H9 (cell line): ENCODE measurements around the gene AFAP1L1. TPM values are rescaled to one million over a fixed set of nuclear protein-coding genes. Genes with fewer than 3 reads are reported as not detected.

Source experiments
- DNase-seq: peaks from one replicate; pipeline ENCODE4 v3.0.0-alpha.2; 2017
- H2AFZ ChIP-seq: one replicate; pipeline ENCODE4 v1.6.1; 2013; ENCODE audit warnings: mild to moderate bottlenecking, low read length, control low read depth, moderate library complexity
- H2AK5ac ChIP-seq: 2 replicates; pipeline ENCODE4 v1.6.1; 2013; ENCODE audit warnings: low read length, control low read depth, mixed read lengths; ENCODE audit not compliant: insufficient read length
- H2BK120ac ChIP-seq: one replicate; pipeline ENCODE4 v1.6.1; 2013; ENCODE audit warnings: low read depth, mild to moderate bottlenecking, low read length, control low read depth, inconsistent platforms; ENCODE audit not compliant: poor library complexity, severe bottlenecking
- H2BK12ac ChIP-seq: 2 replicates; pipeline ENCODE4 v1.6.1; 2013; ENCODE audit warnings: low read length, control low read depth, mixed read lengths, low read depth; ENCODE audit not compliant: insufficient read length
- H2BK15ac ChIP-seq: 2 replicates; pipeline ENCODE4 v1.6.1; 2013; ENCODE audit warnings: low read depth, low read length, control low read depth
- H2BK20ac ChIP-seq: one replicate; pipeline ENCODE4 v1.6.1; 2013; ENCODE audit warnings: low read depth, mild to moderate bottlenecking, low read length, control low read depth, inconsistent platforms; ENCODE audit not compliant: poor library complexity, severe bottlenecking
- H2BK5ac ChIP-seq: 2 replicates; pipeline ENCODE4 v1.6.1; 2013; ENCODE audit warnings: low read length, control low read depth, mixed read lengths; ENCODE audit not compliant: insufficient read length
- H3K14ac ChIP-seq: 2 replicates; pipeline ENCODE4 v1.6.1; 2013; ENCODE audit warnings: low read length, control low read depth; ENCODE audit not compliant: insufficient read depth
- H3K18ac ChIP-seq: 2 replicates; pipeline ENCODE4 v1.6.1; 2013; ENCODE audit warnings: low read depth, mild to moderate bottlenecking, mixed read lengths, low read length, control low read depth; ENCODE audit not compliant: insufficient read length
- H3K23ac ChIP-seq: 2 replicates; pipeline ENCODE4 v1.6.1; 2013; ENCODE audit warnings: low read length, control low read depth, mixed read lengths, low read depth; ENCODE audit not compliant: insufficient read length
- H3K23me2 ChIP-seq: 2 replicates; pipeline ENCODE4 v1.6.1; 2013; ENCODE audit warnings: low read depth, mild to moderate bottlenecking, mixed read lengths, low read length, control low read depth; ENCODE audit not compliant: insufficient read length, poor library complexity, severe bottlenecking
- H3K27ac ChIP-seq: 2 replicates; pipeline ENCODE4 v1.5.1; 2013; ENCODE audit warnings: low read length, control low read depth, mixed read lengths, low read depth; ENCODE audit not compliant: insufficient read length
- H3K27me3 ChIP-seq: 2 replicates; pipeline ENCODE4 v1.6.1; 2013; ENCODE audit warnings: low read length, control low read depth, inconsistent platforms; ENCODE audit not compliant: insufficient read depth
- H3K4ac ChIP-seq: 2 replicates; pipeline ENCODE4 v1.6.1; 2013; ENCODE audit warnings: low read depth, mild to moderate bottlenecking, control low read depth, inconsistent platforms, low read length, moderate library complexity
- H3K4me1 ChIP-seq: 2 replicates; pipeline ENCODE4 v1.6.1; 2013; ENCODE audit warnings: low read length, control low read depth, inconsistent platforms; ENCODE audit not compliant: insufficient read depth
- H3K4me2 ChIP-seq: 2 replicates; pipeline ENCODE4 v1.6.1; 2013; ENCODE audit warnings: low read length, control low read depth, mixed read lengths; ENCODE audit not compliant: insufficient read length, insufficient read depth
- H3K56ac ChIP-seq: 2 replicates; pipeline ENCODE4 v1.6.1; 2013; ENCODE audit warnings: low read depth, mild to moderate bottlenecking, mixed read lengths, low read length, control low read depth; ENCODE audit not compliant: insufficient read length
- H3K79me1 ChIP-seq: 2 replicates; pipeline ENCODE4 v1.6.1; 2013; ENCODE audit warnings: low read depth, mild to moderate bottlenecking, moderate library complexity, low read length, control low read depth, inconsistent platforms; ENCODE audit not compliant: insufficient read depth, poor library complexity, severe bottlenecking
- H3K79me2 ChIP-seq: 2 replicates; pipeline ENCODE4 v1.6.1; 2013; ENCODE audit warnings: low read length, control low read depth, inconsistent platforms; ENCODE audit not compliant: insufficient read depth
- H3K9ac ChIP-seq: 2 replicates; pipeline ENCODE4 v1.6.1; 2013; ENCODE audit warnings: low read length, control low read depth, mixed read lengths; ENCODE audit not compliant: insufficient read length; ENCODE audit errors: extremely low read depth
- H3K9me3 ChIP-seq: one replicate; pipeline ENCODE4 v1.6.1; 2013; ENCODE audit warnings: low read depth, low read length, inconsistent platforms; ENCODE audit not compliant: control insufficient read depth
- H3T11ph ChIP-seq: one replicate; pipeline ENCODE4 v1.6.1; 2013; ENCODE audit warnings: mild to moderate bottlenecking, low read length, control low read depth, inconsistent platforms
- H4K20me1 ChIP-seq: one replicate; pipeline ENCODE4 v1.6.1; 2013; ENCODE audit not compliant: control insufficient read depth, insufficient read length, insufficient read depth
- H4K5ac ChIP-seq: 2 replicates; pipeline ENCODE4 v1.6.1; 2013; ENCODE audit warnings: low read depth, mild to moderate bottlenecking, mixed read lengths, low read length, control low read depth; ENCODE audit not compliant: insufficient read length
- H4K8ac ChIP-seq: replicated peaks from 2 replicates; pipeline ENCODE4 v1.6.1; 2013; ENCODE audit warnings: low read length, control low read depth, mixed read lengths, low read depth; ENCODE audit not compliant: insufficient read length
- H4K91ac ChIP-seq: 2 replicates; pipeline ENCODE4 v1.6.1; 2013; ENCODE audit warnings: low read depth, mild to moderate bottlenecking, moderate library complexity, mixed read lengths, low read length, control low read depth; ENCODE audit not compliant: insufficient read length
- H3K27ac Mint-ChIP-seq, 3 experiments: 2 replicates in 2 of 3; 3 replicates in 1 of 3; pipeline ENCODE4 v1.8.0; 2020 to 2021; ENCODE audit warnings: mixed read lengths in 3 of 3, mild to moderate bottlenecking in 1 of 3, moderate library complexity in 1 of 3
- H3K27me3 Mint-ChIP-seq: 2 replicates; pipeline ENCODE4 v1.8.0; 2021; ENCODE audit warnings: low read depth, mild to moderate bottlenecking, moderate library complexity, mixed read lengths
- H3K36me3 Mint-ChIP-seq, 3 experiments: 2 replicates in 2 of 3; 3 replicates in 1 of 3; pipeline ENCODE4 v1.8.0; 2020 to 2021; ENCODE audit warnings: low read depth in 3 of 3, mixed read lengths in 3 of 3; ENCODE audit not compliant: insufficient read depth in 1 of 3
- H3K4me1 Mint-ChIP-seq, 2 experiments: 2 replicates each; pipeline ENCODE4 v1.8.0; 2020; ENCODE audit warnings: mixed read lengths in 2 of 2
- H3K4me3 Mint-ChIP-seq, 2 experiments: 2 replicates in 1 of 2; 3 replicates in 1 of 2; pipeline ENCODE4 v1.8.0; 2020 to 2021; ENCODE audit warnings: mild to moderate bottlenecking in 2 of 2, mixed read lengths in 2 of 2, moderate library complexity in 1 of 2
- H3K9me3 Mint-ChIP-seq, 2 experiments: 2 replicates in 1 of 2; 3 replicates in 1 of 2; pipeline ENCODE4 v1.8.0; 2020; ENCODE audit warnings: mild to moderate bottlenecking in 2 of 2, mixed read lengths in 2 of 2, moderate library complexity in 1 of 2
- WGBS: extraction: QIAGEN DNeasy Blood & Tissue Kit; methylation state at CpG from one replicate; pipeline ENCODE4 v1.1.7; 2013; ENCODE audit warnings: missing lambda C conversion rate, low lambda C conversion rate, mixed read lengths; ENCODE audit not compliant: insufficient read length; ENCODE audit errors: extremely low coverage; 5-methylcytosine and 5-hydroxymethylcytosine counted together
- total RNA-seq: library from RNA; stranded (reverse); gene quantifications from 2 replicates; pipeline ENCODE4 v1.2.1, GENCODE V29; 2021
- TF ChIP-seq, protein P1 (sequence below): fragments of 200-600 bp; sonication (generic); conservative IDR thresholded peaks from 3 replicates; pipeline ENCODE4 v1.8.0; 2021; ENCODE audit warnings: antibody characterized with exemption, mild to moderate bottlenecking

The AFAP1L1 gene
- total RNA-seq, 1 experiment from 2014 or later = 1.8 TPM

DNA sequence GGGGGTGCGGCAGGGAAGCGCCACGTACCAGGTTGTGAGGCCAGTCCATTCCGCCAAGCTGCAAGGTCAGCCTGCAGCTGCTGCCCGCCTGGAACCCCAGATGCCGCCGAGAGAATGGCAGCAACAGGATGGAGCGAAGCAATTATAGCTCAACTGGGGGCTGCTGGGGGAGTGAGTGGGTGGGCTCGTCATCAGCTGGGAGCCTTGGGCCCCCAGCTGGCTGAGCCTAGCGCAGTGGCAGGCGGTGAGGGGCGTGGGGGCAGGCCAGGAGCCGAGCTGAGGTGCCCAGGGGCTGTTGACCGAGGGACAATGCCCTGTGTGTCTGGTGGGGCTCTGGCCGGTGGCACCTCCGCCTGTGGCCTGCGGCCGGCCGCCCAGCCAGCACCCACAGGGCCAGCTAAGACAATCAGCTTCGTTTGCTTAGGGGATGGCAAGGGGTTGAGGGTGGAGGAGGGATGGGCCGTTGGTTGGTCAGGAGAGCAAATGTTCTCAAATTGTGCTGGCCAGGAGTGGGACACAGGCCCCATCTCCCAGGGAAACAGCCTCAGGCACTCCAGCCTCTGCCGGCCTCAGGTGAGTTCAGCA is 107.6 kb downstream of the AFAP1L1 start, which contains the start of gene IL17B:
IL17B (minus strand) TSS at position 116 of the 585 bp plus-strand sequence; CDS start at position 49, 67 bp downstream.
- no peak within 1 kb of the TSS for H3K56ac ChIP-seq
- no CpG with 5 or more reads among the region's 22 CpGs for WGBS
- H2BK15ac ChIP-seq = no peak within 1 kb of the TSS
- H2BK12ac ChIP-seq = no peak within 1 kb of the TSS
- no peak within 1 kb of the TSS for H3K9ac ChIP-seq
- no peak within 1 kb of the TSS for H2BK120ac ChIP-seq
- H4K8ac ChIP-seq = no peak within 1 kb of the TSS
- H3K9me3 ChIP-seq = no peaks in the 10 kb centered on the region
- no peaks in the 10 kb centered on the region for H3K23me2 ChIP-seq
- H3K4ac ChIP-seq = no peak within 1 kb of the TSS
- H3K4me3 Mint-ChIP-seq = no peak within 1 kb of the TSS; a peak in 1 of 5 replicates
- no peak within 1 kb of the TSS for H2BK5ac ChIP-seq
- H3K36me3 Mint-ChIP-seq = no peaks in the 10 kb centered on the region
- H3K14ac ChIP-seq = no peak within 1 kb of the TSS
- no peak within 1 kb of the TSS for H4K5ac ChIP-seq
- DNase-seq = no peak
- TF ChIP-seq, protein P1, sequence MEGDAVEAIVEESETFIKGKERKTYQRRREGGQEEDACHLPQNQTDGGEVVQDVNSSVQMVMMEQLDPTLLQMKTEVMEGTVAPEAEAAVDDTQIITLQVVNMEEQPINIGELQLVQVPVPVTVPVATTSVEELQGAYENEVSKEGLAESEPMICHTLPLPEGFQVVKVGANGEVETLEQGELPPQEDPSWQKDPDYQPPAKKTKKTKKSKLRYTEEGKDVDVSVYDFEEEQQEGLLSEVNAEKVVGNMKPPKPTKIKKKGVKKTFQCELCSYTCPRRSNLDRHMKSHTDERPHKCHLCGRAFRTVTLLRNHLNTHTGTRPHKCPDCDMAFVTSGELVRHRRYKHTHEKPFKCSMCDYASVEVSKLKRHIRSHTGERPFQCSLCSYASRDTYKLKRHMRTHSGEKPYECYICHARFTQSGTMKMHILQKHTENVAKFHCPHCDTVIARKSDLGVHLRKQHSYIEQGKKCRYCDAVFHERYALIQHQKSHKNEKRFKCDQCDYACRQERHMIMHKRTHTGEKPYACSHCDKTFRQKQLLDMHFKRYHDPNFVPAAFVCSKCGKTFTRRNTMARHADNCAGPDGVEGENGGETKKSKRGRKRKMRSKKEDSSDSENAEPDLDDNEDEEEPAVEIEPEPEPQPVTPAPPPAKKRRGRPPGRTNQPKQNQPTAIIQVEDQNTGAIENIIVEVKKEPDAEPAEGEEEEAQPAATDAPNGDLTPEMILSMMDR = no peak
- H4K20me1 ChIP-seq = no peaks in the 10 kb centered on the region
- peaks cover 19 to 25% of the 10 kb centered on the region in 2 experiments for H3K4me1 Mint-ChIP-seq
- H3K9me3 Mint-ChIP-seq = no peaks in the 10 kb centered on the region; a peak in 1 of 5 replicates
- H3K4me2 ChIP-seq = no peak within 1 kb of the TSS
- no peak within 1 kb of the TSS for H2BK20ac ChIP-seq
- no peaks in the 10 kb centered on the region; the same call in 1 of the 2 replicates for H3K27me3 ChIP-seq
- no peak within 1 kb of the TSS for H3K23ac ChIP-seq
- no peak within 1 kb of the TSS for H3K27ac ChIP-seq
- H3T11ph ChIP-seq = no peak within 1 kb of the TSS
- H3K18ac ChIP-seq = no peak within 1 kb of the TSS
- no peaks in the 10 kb centered on the region for H3K79me1 ChIP-seq
- H2AK5ac ChIP-seq = no peak within 1 kb of the TSS
- H3K4me1 ChIP-seq = no peaks in the 10 kb centered on the region
- H3K79me2 ChIP-seq = no peaks in the 10 kb centered on the region
- H3K27me3 Mint-ChIP-seq = no peaks in the 10 kb centered on the region
- H4K91ac ChIP-seq = no peak within 1 kb of the TSS
- no peak within 1 kb of the TSS for H2AFZ ChIP-seq
- peak within 1 kb of the TSS in 2 of 3 experiments; percentile 6 to 57; a peak in 3 of 7 replicates for H3K27ac Mint-ChIP-seq
